Measurements from ENCODE around the gene TCHHL1. TPM values are rescaled to one million over a fixed set of nuclear protein-coding genes. Genes with fewer than 3 reads are reported as not detected.
A peak's percentile ranks its signal among the peaks of the same experiment; 100 is the strongest.

TCHHL1 gene
- polyA plus RNA-seq (2013, experiment 1 of 2; ENCODE audit: insufficient read length): not detected
- not detected for polyA plus RNA-seq (2013, experiment 2 of 2; ENCODE audit: insufficient read length)

DNA sequence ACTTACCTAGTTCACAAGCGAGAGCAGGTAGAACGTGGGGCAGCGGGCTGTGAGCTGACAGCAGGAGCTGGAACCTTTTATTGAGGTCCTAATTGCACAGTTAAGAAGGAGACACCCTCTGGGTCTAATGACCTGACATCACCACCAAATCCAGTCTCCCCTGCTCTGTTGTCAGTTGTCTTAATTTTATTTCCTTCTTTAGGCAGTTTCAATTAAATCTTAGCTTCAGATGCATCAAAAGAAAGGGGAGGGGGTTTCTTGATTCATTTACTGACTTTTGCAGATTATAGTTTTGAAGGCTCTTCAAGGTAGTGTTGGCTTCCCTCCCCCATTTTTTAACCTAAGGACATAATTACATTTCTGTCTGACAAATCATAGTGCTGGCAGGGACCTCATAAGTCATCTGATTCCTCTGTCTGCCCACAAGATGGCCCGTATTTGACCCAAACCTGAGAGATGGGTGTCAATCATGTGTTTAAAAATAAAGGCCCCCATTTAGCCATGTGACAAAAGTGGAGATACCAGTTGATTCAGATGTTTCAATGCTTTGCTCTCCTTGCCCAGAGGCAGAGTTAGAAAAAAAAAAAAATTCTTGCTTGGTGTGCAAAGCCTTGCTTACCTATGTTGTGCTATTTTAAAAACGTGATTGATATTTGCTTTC lies at the start of gene TCHHL1:
TCHHL1 (minus strand) TSS at position 51 of the 661 bp plus-strand sequence. CDS start 921 bp downstream, outside the sequence.
- DNase-seq: no peak

DNA sequence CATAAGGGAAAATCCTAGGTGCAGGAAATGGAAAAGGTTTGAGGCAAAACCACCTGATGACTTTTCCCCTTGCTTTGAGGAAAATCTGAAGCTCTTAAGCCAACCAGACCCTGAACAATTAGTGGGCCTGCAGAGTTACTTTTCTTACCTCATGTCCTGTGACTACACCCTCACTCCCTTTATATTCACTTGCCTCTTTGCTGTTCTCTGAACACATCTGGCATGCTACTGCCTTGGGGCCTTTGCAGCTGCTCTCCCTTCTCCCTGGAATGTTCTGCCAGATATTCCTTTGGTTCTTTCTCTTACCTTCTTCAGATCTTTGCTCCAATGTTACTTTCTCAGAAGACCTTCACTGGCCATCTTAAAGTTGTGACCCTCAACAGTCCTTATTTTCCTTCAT lies 48.4 kb upstream of the TCHHL1 start:
- DNase-seq: no peak

GRCh38 chr1:152130186-152130585 lies 41.3 kb upstream of the TCHHL1 start:
- DNase-seq: no peak

DNA sequence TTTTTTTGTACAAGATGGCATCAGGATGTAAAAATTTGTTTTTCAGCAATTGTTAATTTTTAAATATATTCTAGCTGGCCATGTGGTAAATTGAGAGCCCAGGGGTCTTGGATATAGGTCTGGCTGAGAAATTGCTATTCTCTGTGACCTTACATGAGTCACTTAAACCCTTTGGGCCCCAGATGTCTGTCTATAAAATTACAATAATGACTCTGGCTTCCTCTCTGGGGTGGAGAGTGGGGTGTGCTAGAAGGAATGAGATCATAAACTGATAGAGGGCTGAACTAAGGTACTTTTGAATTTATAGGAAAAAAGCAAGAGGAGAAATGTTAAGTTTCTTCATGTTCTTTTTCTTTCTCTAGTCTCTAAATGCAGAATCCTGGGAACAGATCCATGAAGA lies 38.8 kb upstream of the TCHHL1 start:
- DNase-seq: no peak

- DNase-seq: no peak
Measured at GRCh38 chr1:152125834-152126443, 37.1 kb upstream of the TCHHL1 start.

- no peak for DNase-seq
Measured at GRCh38 chr1:152118915-152119314, 30.1 kb upstream of the TCHHL1 start.

DNA sequence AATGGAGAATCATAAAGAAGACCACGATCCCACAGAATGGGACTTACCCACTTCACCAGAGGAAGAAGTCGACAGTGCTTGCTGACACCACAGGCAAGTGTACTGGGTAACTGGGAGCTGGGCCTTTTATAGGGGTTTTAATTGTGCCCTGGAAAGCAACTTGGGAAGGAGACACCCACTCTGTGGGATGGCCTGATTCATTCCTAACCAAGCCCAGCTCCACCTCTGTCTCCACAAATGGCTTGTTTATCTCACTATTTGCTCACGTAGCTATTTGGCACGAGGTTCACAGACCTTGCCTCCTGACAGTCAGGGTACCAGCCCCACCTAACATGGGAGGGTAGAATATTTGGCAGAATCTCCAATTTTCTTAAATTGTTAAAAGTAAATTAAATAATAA lies 26.5 kb upstream of the TCHHL1 start, which contains the start of gene TCHH:
TCHH (minus strand) TSS at position 101 of the 400 bp plus-strand sequence. CDS start 1,364 bp downstream, outside the sequence.
- DNase-seq: no peak

- no peak for DNase-seq
Measured at GRCh38 chr1:152112885-152113432, 24.1 kb upstream of the TCHHL1 start.

DNA sequence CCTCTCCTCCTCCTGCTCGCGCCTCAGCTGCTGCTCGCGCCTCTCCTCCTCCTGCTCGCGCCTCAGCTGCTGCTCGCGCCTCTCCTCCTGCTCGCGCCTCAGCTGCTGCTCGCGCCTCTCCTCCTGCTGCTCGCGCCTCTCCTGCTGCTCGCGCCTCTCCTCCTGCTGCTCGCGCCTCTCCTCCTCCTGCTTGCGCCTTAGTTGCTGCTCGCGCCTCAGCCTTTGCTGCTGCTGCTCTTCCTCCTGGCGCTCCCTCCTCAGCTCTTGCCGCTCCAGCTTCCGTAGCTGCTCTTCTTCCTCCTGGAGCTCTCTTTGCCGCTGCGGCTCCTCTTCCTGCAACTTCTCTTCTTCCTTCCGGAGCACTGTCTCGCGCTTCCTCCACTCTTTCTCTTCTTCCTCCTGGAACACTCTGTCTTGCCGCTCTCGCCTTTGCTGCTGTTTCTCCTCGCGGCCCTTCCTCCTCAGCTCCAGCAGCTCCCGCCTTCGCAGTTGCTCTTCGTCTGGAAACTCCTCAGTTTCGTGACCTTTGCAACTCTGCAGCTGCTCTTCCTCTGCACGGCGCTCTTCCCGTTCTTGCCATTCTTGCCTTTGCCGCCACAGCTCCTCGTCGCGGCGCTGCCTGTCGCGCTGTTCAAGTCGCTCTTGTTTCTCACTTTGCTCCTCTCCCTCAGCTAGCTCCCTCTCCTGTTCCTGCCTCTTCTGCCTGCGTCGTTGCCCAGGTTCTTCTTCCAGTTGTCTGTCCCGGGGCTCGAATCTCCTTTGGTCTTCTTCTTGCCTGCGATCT lies 23.4 kb upstream of the TCHHL1 start:
- peak; percentile 14 for DNase-seq

- peak; percentile 42 for DNase-seq
Measured at GRCh38 chr1:152111515-152111968, 22.7 kb upstream of the TCHHL1 start.

DNA sequence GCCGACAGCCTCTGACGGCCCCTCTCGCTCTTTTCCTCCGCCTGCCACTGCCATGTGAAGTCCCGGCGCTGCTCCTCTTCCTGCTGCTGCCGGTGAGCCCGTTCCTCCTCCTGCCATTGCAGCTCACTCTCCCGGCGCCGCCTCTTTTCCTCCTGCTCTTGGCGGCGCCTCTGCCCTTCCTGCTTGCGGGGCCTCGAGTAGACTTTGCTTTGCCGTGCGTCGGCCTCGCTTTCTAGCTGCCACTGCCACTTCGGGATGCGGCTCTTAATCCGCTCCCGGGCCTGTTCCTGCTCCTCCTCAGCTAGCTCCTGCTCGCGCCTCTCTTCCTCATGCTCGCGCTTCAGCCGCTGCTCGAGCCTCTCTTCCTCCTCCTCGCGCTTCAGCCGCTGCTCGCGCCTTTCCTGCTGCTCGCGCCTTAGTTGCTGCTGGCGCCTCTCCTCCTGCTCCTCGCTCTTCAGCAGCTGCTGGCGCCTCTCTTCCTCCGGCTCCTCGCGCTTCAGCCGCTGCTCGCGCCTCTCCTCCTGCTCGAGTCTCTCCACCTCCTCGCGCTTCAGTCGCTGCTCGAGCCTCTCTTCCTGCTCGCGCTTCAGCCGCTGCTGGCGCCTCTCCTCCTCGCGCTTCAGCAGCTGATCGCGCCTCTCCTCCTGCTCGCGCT lies 22.1 kb upstream of the TCHHL1 start:
- DNase-seq: peak; percentile 38

DNA sequence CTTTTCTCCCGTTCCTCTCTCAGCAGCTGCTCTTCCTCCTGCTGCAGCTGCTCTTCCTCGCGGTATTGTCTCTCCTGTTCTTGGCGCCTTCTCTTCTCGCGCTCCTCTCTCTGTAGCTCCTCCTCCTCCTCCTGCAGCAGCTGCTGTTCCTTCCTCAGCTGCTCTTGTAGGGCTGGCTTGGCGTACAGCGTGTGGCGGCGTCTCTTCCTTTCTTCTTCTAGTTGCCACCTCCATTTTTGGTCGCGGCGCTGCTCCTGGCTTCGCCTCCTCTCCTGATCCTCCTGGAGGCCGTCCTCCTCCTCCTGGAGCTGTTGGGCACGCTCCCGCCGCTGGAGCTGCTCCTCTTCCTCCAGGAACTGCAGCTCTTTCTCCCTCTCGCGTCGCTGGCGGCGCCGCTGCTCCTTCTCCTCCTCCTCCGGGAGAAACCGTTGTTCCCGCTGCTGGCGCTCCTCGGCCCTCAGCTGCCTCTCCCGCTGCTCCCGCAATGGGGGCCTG lies 21.5 kb upstream of the TCHHL1 start:
- DNase-seq: peak; percentile 38

- DNase-seq: no peak
Measured at GRCh38 chr1:152109998-152110294, 21.1 kb upstream of the TCHHL1 start.

- no peak for DNase-seq
Measured at GRCh38 chr1:152109231-152109997, 20.6 kb upstream of the TCHHL1 start.

DNA sequence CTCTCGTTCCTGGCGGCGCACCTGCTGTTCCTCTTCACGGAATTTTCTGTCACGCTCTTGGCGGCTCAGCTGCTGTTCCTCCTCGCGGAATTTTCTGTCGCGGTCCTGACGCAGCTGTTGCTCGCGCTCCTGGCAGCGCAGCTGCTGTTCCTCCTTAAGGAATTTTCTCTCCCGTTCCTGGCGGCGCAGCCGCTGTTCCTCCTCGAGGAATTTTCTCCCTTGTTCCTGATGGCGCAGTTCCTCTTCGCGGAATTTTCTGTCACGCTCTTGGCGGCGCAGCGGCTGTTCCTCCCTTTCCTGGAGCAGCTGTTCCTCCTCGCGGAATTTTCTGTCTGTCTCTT lies 20.0 kb upstream of the TCHHL1 start:
- DNase-seq: no peak

DNA sequence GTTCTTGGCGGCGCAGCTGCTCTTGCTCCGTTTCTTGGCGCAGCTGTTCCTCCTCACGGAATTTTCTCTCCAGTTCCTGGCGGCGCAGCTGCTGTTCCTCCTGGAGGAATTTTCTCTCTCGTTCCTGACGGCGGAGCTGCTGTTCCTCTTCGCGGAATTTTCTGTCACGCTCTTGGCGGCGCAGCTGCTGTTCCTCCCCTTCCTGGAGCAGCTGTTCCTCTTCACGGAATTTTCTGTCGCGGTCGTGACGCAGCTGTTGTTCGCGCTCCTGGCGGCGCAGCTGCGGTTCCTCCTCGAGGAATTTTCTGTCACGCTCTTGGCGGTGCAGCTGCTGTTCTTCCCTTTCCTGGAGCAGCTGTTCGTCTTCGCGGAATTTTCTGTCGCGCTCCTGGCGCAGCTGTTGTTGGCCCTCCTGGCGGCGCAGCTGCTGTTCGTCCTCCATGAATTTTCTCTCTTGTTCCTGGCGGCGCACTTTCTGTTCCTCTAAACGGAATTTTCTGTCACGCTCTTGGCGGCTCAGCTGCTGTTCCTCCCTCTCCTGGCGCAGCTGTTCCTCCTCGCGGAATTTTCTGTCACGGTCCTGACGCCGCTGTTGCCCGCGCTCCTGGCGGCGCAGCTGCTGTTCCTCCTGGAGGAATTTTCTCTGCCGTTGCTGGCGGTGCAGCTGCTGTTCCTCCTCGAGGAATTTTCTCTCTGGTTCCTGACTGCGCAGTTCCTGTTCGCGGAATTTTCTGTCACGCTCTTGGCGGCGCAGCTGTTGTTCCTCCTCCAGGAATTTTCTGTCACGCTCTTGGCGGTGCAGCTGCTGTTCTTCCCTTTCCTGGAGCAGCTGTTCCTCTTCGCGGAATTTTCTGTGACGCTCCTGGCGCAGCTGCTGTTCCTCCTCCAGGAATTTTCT lies 19.4 kb upstream of the TCHHL1 start:
- DNase-seq: peak; percentile 53

GRCh38 chr1:152107031-152107983 lies 18.4 kb upstream of the TCHHL1 start:
- DNase-seq: no peak

GRCh38 chr1:152104854-152105253 lies 16.0 kb upstream of the TCHHL1 start:
- no peak for DNase-seq

DNA sequence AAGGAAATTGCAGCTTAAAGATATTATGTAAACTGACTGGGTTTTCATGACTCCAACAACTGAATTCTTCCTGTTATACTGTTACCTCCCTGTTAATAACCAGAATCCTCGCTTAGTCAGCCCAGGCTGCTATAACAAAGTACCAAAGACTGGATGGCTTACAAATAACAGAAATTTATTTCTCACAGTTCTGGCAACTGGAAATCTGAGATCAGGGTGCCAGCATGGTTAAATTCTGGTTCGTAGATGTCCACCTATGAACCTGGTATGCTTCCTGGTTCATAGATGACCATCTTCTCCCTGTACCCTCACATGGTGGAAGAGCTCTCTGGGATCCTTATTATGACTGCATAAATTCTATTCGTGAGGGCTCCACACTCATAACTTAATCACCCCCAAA lies 8.1 kb upstream of the TCHHL1 start:
- no peak for DNase-seq
